ENCODE measurements around the gene ENPP3. TPM values are rescaled to one million over a fixed set of nuclear protein-coding genes. Genes with fewer than 3 reads are reported as not detected.

Gene ENPP3
- total RNA-seq, 3 donors from 2014 or later: 0.35 to 0.54 TPM; not detected in 1

- Mint-ChIP-seq H3K36me3 (ENCODE audit: insufficient read depth) (no peaks in the 10 kb centered on the region), H3K4me3 (no peak overlapping the region), H3K4me1 (ENCODE audit: low read depth) (no peaks in the 10 kb centered on the region), H3K27me3 (ENCODE audit: low read depth) (no peaks in the 10 kb centered on the region), H3K9me3 (no peaks in the 10 kb centered on the region)
- ATAC-seq (no peak), DNase-seq (no peak)
Measured at GRCh38 chr6:131654326-131654725, 17.2 kb downstream of the ENPP3 start.

- no peak overlapping the region for H3K4me3 Mint-ChIP-seq
- H3K36me3 Mint-ChIP-seq (ENCODE audit: insufficient read depth): no peaks in the 10 kb centered on the region
- no peak for ATAC-seq
- H3K27me3 Mint-ChIP-seq (ENCODE audit: low read depth): no peaks in the 10 kb centered on the region
- no peak for DNase-seq
- H3K9me3 Mint-ChIP-seq: no peaks in the 10 kb centered on the region
- H3K4me1 Mint-ChIP-seq (ENCODE audit: low read depth): no peaks in the 10 kb centered on the region
Measured at GRCh38 chr6:131655387-131655786, 18.3 kb downstream of the ENPP3 start.

- Mint-ChIP-seq H3K27me3 (ENCODE audit: low read depth) (no peaks in the 10 kb centered on the region), H3K4me3 (no peak overlapping the region), H3K9me3 (no peaks in the 10 kb centered on the region), H3K36me3 (ENCODE audit: insufficient read depth) (no peaks in the 10 kb centered on the region), H3K4me1 (ENCODE audit: low read depth) (no peaks in the 10 kb centered on the region)
- no peak for DNase-seq
- no peak for ATAC-seq
Measured at GRCh38 chr6:131655951-131656350, 18.8 kb downstream of the ENPP3 start.

GRCh38 chr6:131656667-131657066 is 19.6 kb downstream of the ENPP3 start:
- Mint-ChIP-seq H3K4me3 (no peak overlapping the region), H3K9me3 (no peaks in the 10 kb centered on the region), H3K27me3 (ENCODE audit: low read depth) (no peaks in the 10 kb centered on the region), H3K4me1 (ENCODE audit: low read depth) (no peaks in the 10 kb centered on the region), H3K36me3 (ENCODE audit: insufficient read depth) (no peaks in the 10 kb centered on the region)
- DNase-seq (no peak), ATAC-seq (no peak)

GRCh38 chr6:131657222-131657621 is 20.1 kb downstream of the ENPP3 start:
- no peak for ATAC-seq
- Mint-ChIP-seq H3K9me3 (no peaks in the 10 kb centered on the region), H3K27me3 (ENCODE audit: low read depth) (no peaks in the 10 kb centered on the region), H3K4me1 (ENCODE audit: low read depth) (no peaks in the 10 kb centered on the region), H3K4me3 (no peak overlapping the region), H3K36me3 (ENCODE audit: insufficient read depth) (no peaks in the 10 kb centered on the region)
- DNase-seq: no peak

- H3K4me1 Mint-ChIP-seq (ENCODE audit: low read depth): no peaks in the 10 kb centered on the region
- H3K27me3 Mint-ChIP-seq (ENCODE audit: low read depth): no peaks in the 10 kb centered on the region
- no peak overlapping the region for H3K4me3 Mint-ChIP-seq
- ATAC-seq (no peak), DNase-seq (no peak)
- no peaks in the 10 kb centered on the region for H3K9me3 Mint-ChIP-seq
- H3K36me3 Mint-ChIP-seq (ENCODE audit: insufficient read depth): no peaks in the 10 kb centered on the region
Measured at GRCh38 chr6:131657630-131658111, 20.6 kb downstream of the ENPP3 start.

- Mint-ChIP-seq H3K36me3 (ENCODE audit: insufficient read depth) (no peaks in the 10 kb centered on the region), H3K4me3 (no peak overlapping the region), H3K4me1 (ENCODE audit: low read depth) (no peaks in the 10 kb centered on the region), H3K27me3 (ENCODE audit: low read depth) (no peaks in the 10 kb centered on the region), H3K9me3 (no peaks in the 10 kb centered on the region)
- DNase-seq: no peak
- ATAC-seq: no peak
Measured at GRCh38 chr6:131658287-131658686, 21.2 kb downstream of the ENPP3 start.

GRCh38 chr6:131660195-131660594 is 23.1 kb downstream of the ENPP3 start:
- no peak for DNase-seq
- Mint-ChIP-seq H3K4me1 (ENCODE audit: low read depth) (no peaks in the 10 kb centered on the region), H3K4me3 (no peak overlapping the region), H3K36me3 (ENCODE audit: insufficient read depth) (no peaks in the 10 kb centered on the region), H3K9me3 (no peaks in the 10 kb centered on the region), H3K27me3 (ENCODE audit: low read depth) (no peaks in the 10 kb centered on the region)
- no peak for ATAC-seq

GRCh38 chr6:131663578-131664165 is 26.6 kb downstream of the ENPP3 start:
- Mint-ChIP-seq H3K9me3 (no peaks in the 10 kb centered on the region), H3K4me3 (no peak overlapping the region), H3K36me3 (ENCODE audit: insufficient read depth) (no peaks in the 10 kb centered on the region), H3K27me3 (ENCODE audit: low read depth) (no peaks in the 10 kb centered on the region), H3K4me1 (ENCODE audit: low read depth) (no peaks in the 10 kb centered on the region)
- ATAC-seq (no peak), DNase-seq (no peak)

- ATAC-seq: no peak
- H3K4me3 Mint-ChIP-seq: no peak overlapping the region
- H3K4me1 Mint-ChIP-seq (ENCODE audit: low read depth): no peaks in the 10 kb centered on the region
- H3K36me3 Mint-ChIP-seq (ENCODE audit: insufficient read depth): no peaks in the 10 kb centered on the region
- H3K27me3 Mint-ChIP-seq (ENCODE audit: low read depth): peaks cover 2% of the 10 kb centered on the region
- DNase-seq: no peak
- no peaks in the 10 kb centered on the region for H3K9me3 Mint-ChIP-seq
Measured at GRCh38 chr6:131669891-131670290, 32.8 kb downstream of the ENPP3 start.

GRCh38 chr6:131673184-131673583 is 36.1 kb downstream of the ENPP3 start:
- no peak for DNase-seq
- Mint-ChIP-seq H3K4me3 (no peak overlapping the region), H3K4me1 (ENCODE audit: low read depth) (no peaks in the 10 kb centered on the region), H3K9me3 (no peaks in the 10 kb centered on the region), H3K27me3 (ENCODE audit: low read depth) (peaks cover 2% of the 10 kb centered on the region), H3K36me3 (ENCODE audit: insufficient read depth) (no peaks in the 10 kb centered on the region)
- ATAC-seq: no peak

GRCh38 chr6:131678442-131678841 is 41.3 kb downstream of the ENPP3 start:
- H3K27me3 Mint-ChIP-seq (ENCODE audit: low read depth): no peaks in the 10 kb centered on the region
- DNase-seq: no peak
- no peak overlapping the region for H3K4me3 Mint-ChIP-seq
- H3K36me3 Mint-ChIP-seq (ENCODE audit: insufficient read depth): no peaks in the 10 kb centered on the region
- ATAC-seq: no peak
- H3K4me1 Mint-ChIP-seq (ENCODE audit: low read depth): peaks cover 2% of the 10 kb centered on the region
- H3K9me3 Mint-ChIP-seq: no peaks in the 10 kb centered on the region

- H3K9me3 Mint-ChIP-seq: no peaks in the 10 kb centered on the region
- ATAC-seq (no peak), DNase-seq (no peak)
- H3K4me1 Mint-ChIP-seq (ENCODE audit: low read depth): peaks cover 2% of the 10 kb centered on the region
- H3K36me3 Mint-ChIP-seq (ENCODE audit: insufficient read depth): no peaks in the 10 kb centered on the region
- no peak overlapping the region for H3K4me3 Mint-ChIP-seq
- H3K27me3 Mint-ChIP-seq (ENCODE audit: low read depth): no peaks in the 10 kb centered on the region
Measured at GRCh38 chr6:131680868-131681267, 43.8 kb downstream of the ENPP3 start.

- ATAC-seq: no peak
Measured at GRCh38 chr6:131681585-131681984, 44.5 kb downstream of the ENPP3 start.

GRCh38 chr6:131682442-131682841 is 45.3 kb downstream of the ENPP3 start:
- ATAC-seq: no peak
- Mint-ChIP-seq H3K27me3 (ENCODE audit: low read depth) (no peaks in the 10 kb centered on the region), H3K9me3 (no peaks in the 10 kb centered on the region), H3K4me3 (no peak overlapping the region), H3K36me3 (ENCODE audit: insufficient read depth) (no peaks in the 10 kb centered on the region), H3K4me1 (ENCODE audit: low read depth) (peaks cover 2% of the 10 kb centered on the region)
- no peak for DNase-seq

More at GRCh38 chr6:131681585-131681984, 44.5 kb downstream of the ENPP3 start:
- no peak for DNase-seq
- H3K4me1 Mint-ChIP-seq (ENCODE audit: low read depth): peaks cover 2% of the 10 kb centered on the region
- no peak overlapping the region for H3K4me3 Mint-ChIP-seq
- no peaks in the 10 kb centered on the region for H3K27me3 Mint-ChIP-seq (ENCODE audit: low read depth)
- H3K36me3 Mint-ChIP-seq (ENCODE audit: insufficient read depth): no peaks in the 10 kb centered on the region
- H3K9me3 Mint-ChIP-seq: no peaks in the 10 kb centered on the region

All from activated T-cell treated with anti-CD3 and anti-CD28 coated beads, Interleukin-2, amount 50 U/mL, for 4 hours (primary cell).